Measurements from ENCODE around the gene TRAP1.
"Not testable (repeated sequence)": the region's sequence is repeated elsewhere in the genome, so short reads cannot be mapped to it uniquely, and the experiment has no call there.

Gene TRAP1

GRCh38 chr16:3735541-3735940 is 18.2 kb upstream of the TRAP1 start:
- DNase-seq = no peak

- DNase-seq = no peak
Observed at GRCh38 chr16:3734758-3735221, 17.5 kb upstream of the TRAP1 start.

GRCh38 chr16:3734084-3734757 is 16.9 kb upstream of the TRAP1 start:
- no peak for DNase-seq

GRCh38 chr16:3732171-3732570 is 14.8 kb upstream of the TRAP1 start:
- DNase-seq = no peak

- no peak for DNase-seq
Observed at GRCh38 chr16:3731126-3731935, 14.0 kb upstream of the TRAP1 start.

GRCh38 chr16:3730161-3731125 is 13.1 kb upstream of the TRAP1 start:
- no peak for DNase-seq

- DNase-seq = no peak
Observed at GRCh38 chr16:3729161-3730112, 12.1 kb upstream of the TRAP1 start.

GRCh38 chr16:3728424-3729160 is 11.3 kb upstream of the TRAP1 start:
- DNase-seq = no peak

GRCh38 chr16:3727806-3728381 is 10.6 kb upstream of the TRAP1 start:
- no peak for DNase-seq

- no peak for DNase-seq
Observed at GRCh38 chr16:3726021-3726687, 8.8 kb upstream of the TRAP1 start.

- DNase-seq = no peak
Observed at GRCh38 chr16:3725276-3725675, 8.0 kb upstream of the TRAP1 start.

- no peak for DNase-seq
Observed at GRCh38 chr16:3722508-3722907, 5.2 kb upstream of the TRAP1 start.

GRCh38 chr16:3720418-3720817 is 3.1 kb upstream of the TRAP1 start:
- no peak for DNase-seq

- no peak for DNase-seq
Observed at GRCh38 chr16:3718628-3719027, 1.3 kb upstream of the TRAP1 start.

GRCh38 chr16:3718019-3718391 is 681 bp upstream of the TRAP1 start:
- no peak for DNase-seq

- DNase-seq = peak; percentile 26
Observed at GRCh38 chr16:3716831-3717234, 491 bp downstream of the TRAP1 start.

- DNase-seq = no peak
Observed at GRCh38 chr16:3715430-3715829, 1.9 kb downstream of the TRAP1 start.

GRCh38 chr16:3714378-3714777 is 2.9 kb downstream of the TRAP1 start:
- not testable (repeated sequence) for DNase-seq

GRCh38 chr16:3713587-3714242 is 3.6 kb downstream of the TRAP1 start:
- no peak for DNase-seq

Data from CD4-positive, alpha-beta T cell treated with Interleukin-21 for 1 hour (primary cell).